ENCODE results near the gene IARS1. TPM values are rescaled to one million over a fixed set of nuclear protein-coding genes. Genes with fewer than 3 reads are reported as not detected.

Gene IARS1
- total RNA-seq, 4 donors from 2014 or later, result 49.8 to 80.6 (median 67.1) TPM

GRCh38 chr9:92265154-92265553, 28.3 kb downstream of the IARS1 start:
- no peak for DNase-seq (ENCODE audit: extremely low spot score)
- TF ChIP-seq POLR2AphosphoS5 (IDR thresholded peaks at IDR 0.05) (no peak), POLR2A (IDR thresholded peaks at IDR 0.05; ENCODE audit: low read depth) (no peak), CTCF (IDR thresholded peaks at IDR 0.05) (no peak), EP300 (IDR thresholded peaks at IDR 0.05) (no peak)
- H3K9me3 ChIP-seq, result no peaks in the 10 kb centered on the region
- H3K27ac ChIP-seq (replicated peaks in 1 of 4), result no peak overlapping the region
- no peak overlapping the region for H3K4me3 ChIP-seq
- no peaks in the 10 kb centered on the region for H3K27me3 ChIP-seq
- no peaks in the 10 kb centered on the region for H3K4me1 ChIP-seq
- WGBS, result 93% methylated on average over 3 of the region's 3 CpGs
- H3K36me3 ChIP-seq, result peaks cover 75 to 100% (median 99%) of the 10 kb centered on the region in 4 donors
- intact Hi-C loops (cut with DNase I), result no loop called here

- peaks cover 77 to 100% (median 100%) of the 10 kb centered on the region in 4 donors for H3K36me3 ChIP-seq
- WGBS, result 26% methylated on average over 1 of the region's 1 CpG
- intact Hi-C loops (cut with DNase I), result no loop called here
- TF ChIP-seq CTCF (IDR thresholded peaks at IDR 0.05) (no peak), POLR2AphosphoS5 (IDR thresholded peaks at IDR 0.05) (no peak), POLR2A (IDR thresholded peaks at IDR 0.05; ENCODE audit: low read depth) (no peak), EP300 (IDR thresholded peaks at IDR 0.05) (no peak)
- no peak for DNase-seq (ENCODE audit: extremely low spot score)
- H3K27me3 ChIP-seq, result no peaks in the 10 kb centered on the region
- H3K9me3 ChIP-seq, result no peaks in the 10 kb centered on the region
- H3K4me3 ChIP-seq, result no peak overlapping the region
- no peak overlapping the region for H3K27ac ChIP-seq (replicated peaks in 1 of 4)
- no peaks in the 10 kb centered on the region for H3K4me1 ChIP-seq
These were observed 30.4 kb downstream of the IARS1 start for GRCh38 chr9:92263131-92263530.

- no peak for DNase-seq (ENCODE audit: extremely low spot score)
- no peak overlapping the region for H3K4me3 ChIP-seq
- no peaks in the 10 kb centered on the region for H3K27me3 ChIP-seq
- no peaks in the 10 kb centered on the region for H3K4me1 ChIP-seq
- H3K9me3 ChIP-seq, result no peaks in the 10 kb centered on the region
- H3K36me3 ChIP-seq, result peaks cover 83 to 100% (median 99%) of the 10 kb centered on the region in 4 donors
- intact Hi-C loops (cut with DNase I), result no loop called here
- no peak overlapping the region for H3K27ac ChIP-seq (replicated peaks in 1 of 4)
- WGBS, result 86% methylated on average over 1 of the region's 2 CpGs
- TF ChIP-seq POLR2A (IDR thresholded peaks at IDR 0.05; ENCODE audit: low read depth) (no peak), CTCF (IDR thresholded peaks at IDR 0.05) (no peak), EP300 (IDR thresholded peaks at IDR 0.05) (no peak), POLR2AphosphoS5 (IDR thresholded peaks at IDR 0.05) (no peak)
These were observed 36.2 kb downstream of the IARS1 start for GRCh38 chr9:92257327-92257726.

- no peaks in the 10 kb centered on the region for H3K9me3 ChIP-seq
- peaks cover 86 to 100% (median 99%) of the 10 kb centered on the region in 4 donors for H3K36me3 ChIP-seq
- 87% methylated on average over 14 of the region's 19 CpGs for WGBS
- H3K27ac ChIP-seq (replicated peaks in 1 of 4), result no peak overlapping the region
- no peak for DNase-seq (ENCODE audit: extremely low spot score)
- no peak for TF ChIP-seq POLR2AphosphoS5 (IDR thresholded peaks at IDR 0.05)
- no peak for TF ChIP-seq CTCF (IDR thresholded peaks at IDR 0.05)
- TF ChIP-seq POLR2A (IDR thresholded peaks at IDR 0.05; ENCODE audit: low read depth), result no peak
- TF ChIP-seq EP300 (IDR thresholded peaks at IDR 0.05), result no peak
- H3K4me1 ChIP-seq, result no peaks in the 10 kb centered on the region
- intact Hi-C loops (cut with DNase I), result no loop called here
- no peaks in the 10 kb centered on the region for H3K27me3 ChIP-seq
- H3K4me3 ChIP-seq, result no peak overlapping the region
These were observed 38.8 kb downstream of the IARS1 start for GRCh38 chr9:92254381-92255337.
